ENCODE data around the gene CTNNBL1. TPM values are rescaled to one million over a fixed set of nuclear protein-coding genes. Genes with fewer than 3 reads are reported as not detected.

CTNNBL1 gene, protein sequence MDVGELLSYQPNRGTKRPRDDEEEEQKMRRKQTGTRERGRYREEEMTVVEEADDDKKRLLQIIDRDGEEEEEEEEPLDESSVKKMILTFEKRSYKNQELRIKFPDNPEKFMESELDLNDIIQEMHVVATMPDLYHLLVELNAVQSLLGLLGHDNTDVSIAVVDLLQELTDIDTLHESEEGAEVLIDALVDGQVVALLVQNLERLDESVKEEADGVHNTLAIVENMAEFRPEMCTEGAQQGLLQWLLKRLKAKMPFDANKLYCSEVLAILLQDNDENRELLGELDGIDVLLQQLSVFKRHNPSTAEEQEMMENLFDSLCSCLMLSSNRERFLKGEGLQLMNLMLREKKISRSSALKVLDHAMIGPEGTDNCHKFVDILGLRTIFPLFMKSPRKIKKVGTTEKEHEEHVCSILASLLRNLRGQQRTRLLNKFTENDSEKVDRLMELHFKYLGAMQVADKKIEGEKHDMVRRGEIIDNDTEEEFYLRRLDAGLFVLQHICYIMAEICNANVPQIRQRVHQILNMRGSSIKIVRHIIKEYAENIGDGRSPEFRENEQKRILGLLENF
- 10 to 100 TPM; 11.5 to 57.2 (median 35.2) TPM for total RNA-seq

DNA sequence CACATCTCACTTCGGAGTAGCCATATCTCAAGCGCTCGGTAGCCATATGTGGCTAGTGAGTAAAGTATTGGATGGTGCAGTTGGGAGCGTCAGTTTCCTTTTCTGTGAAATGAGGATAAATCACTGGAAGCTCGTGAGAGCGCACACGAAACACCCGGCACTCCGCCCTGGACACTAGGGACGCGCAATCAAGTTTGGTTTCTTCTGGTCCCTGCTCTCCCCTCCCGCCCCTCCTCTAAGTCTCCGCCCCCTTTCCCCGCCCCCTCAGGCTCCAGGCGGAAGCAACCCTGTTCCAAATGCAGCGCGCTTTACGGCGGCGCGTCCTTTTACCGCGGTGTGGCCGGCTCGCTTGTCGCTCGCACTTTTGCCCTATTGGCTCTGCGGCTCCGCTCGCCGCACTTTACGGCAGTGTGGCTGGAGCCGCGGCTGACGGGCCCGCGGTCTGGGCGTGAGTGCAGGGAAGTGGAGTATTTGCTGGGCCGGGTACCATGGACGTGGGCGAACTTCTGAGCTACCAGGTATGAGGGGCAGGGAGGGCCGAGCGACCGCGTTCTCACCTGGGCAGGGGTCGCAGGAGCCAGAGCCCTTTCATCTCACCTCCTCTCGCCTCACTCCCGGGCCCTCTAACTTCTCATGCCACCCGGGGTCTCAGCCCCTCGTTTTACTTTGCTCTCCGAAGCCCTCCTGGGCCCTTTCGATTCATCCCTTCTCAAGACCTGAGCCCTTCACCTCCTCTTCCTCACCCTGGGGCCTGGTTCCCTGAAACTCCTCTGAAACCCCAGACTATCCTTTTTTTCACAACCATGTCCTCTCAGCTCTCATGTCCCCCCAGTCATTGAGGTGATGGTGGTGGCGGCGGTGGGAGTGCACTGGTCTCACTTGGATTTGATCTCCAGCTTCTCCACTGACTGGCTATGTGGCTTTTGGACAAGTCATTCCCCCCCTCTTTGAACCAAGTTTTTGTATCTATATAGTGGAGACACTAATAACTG lies at the start of gene CTNNBL1:
TSS of gene CTNNBL1 (plus strand) at position 396 of the 992 bp plus-strand sequence. CDS start at position 489, 93 bp downstream.
- peaks cover 0 to 7% of the 10 kb centered on the region in 2 donors for H3K4me1 ChIP-seq
- no peaks in the 10 kb centered on the region for H3K27me3 ChIP-seq
- H3K36me3 ChIP-seq: no peaks in the 10 kb centered on the region
- no peaks in the 10 kb centered on the region for H3K9me3 ChIP-seq
- H3K27ac ChIP-seq: peak within 1 kb of the TSS; percentile 58 to 68
- TF ChIP-seq, protein P1, sequence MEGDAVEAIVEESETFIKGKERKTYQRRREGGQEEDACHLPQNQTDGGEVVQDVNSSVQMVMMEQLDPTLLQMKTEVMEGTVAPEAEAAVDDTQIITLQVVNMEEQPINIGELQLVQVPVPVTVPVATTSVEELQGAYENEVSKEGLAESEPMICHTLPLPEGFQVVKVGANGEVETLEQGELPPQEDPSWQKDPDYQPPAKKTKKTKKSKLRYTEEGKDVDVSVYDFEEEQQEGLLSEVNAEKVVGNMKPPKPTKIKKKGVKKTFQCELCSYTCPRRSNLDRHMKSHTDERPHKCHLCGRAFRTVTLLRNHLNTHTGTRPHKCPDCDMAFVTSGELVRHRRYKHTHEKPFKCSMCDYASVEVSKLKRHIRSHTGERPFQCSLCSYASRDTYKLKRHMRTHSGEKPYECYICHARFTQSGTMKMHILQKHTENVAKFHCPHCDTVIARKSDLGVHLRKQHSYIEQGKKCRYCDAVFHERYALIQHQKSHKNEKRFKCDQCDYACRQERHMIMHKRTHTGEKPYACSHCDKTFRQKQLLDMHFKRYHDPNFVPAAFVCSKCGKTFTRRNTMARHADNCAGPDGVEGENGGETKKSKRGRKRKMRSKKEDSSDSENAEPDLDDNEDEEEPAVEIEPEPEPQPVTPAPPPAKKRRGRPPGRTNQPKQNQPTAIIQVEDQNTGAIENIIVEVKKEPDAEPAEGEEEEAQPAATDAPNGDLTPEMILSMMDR (IDR thresholded peaks at IDR 0.05): peak in 3 of 4 experiments; percentile 22 to 27 (median 22)
- TF ChIP-seq POLR2A (IDR thresholded peaks at IDR 0.05): peak; percentile 36 to 72
- DNase-seq: peak; percentile 97 to 99
- H3K4me3 ChIP-seq: peak within 1 kb of the TSS; percentile 73 to 93
- intact Hi-C loops (cut with DNase I; ENCODE audit: low total_unique reads): no loop called here

DNA sequence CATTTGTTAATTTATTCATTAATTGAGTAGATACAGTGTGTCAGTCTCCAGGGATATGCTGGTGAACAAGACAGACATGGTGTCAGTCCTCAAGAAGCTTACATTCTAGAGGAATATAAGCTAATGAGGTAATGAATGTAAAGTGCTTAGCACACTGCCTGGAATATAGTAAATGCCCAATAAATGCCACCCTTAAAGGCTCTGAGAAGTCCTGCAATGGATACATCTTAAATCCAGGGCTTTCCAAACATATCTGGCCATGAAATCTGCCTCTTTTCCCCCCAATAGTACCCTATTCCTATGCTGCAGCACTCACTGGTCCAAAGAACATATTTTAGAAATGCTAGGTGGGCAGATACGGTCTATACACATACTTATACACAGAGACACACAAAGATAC lies 49.2 kb upstream of the CTNNBL1 start:
- Histone ChIP-seq H3K27me3 (no peaks in the 10 kb centered on the region), H3K27ac (no peak overlapping the region), H3K4me3 (no peak overlapping the region), H3K4me1 (no peaks in the 10 kb centered on the region), H3K36me3 (no peaks in the 10 kb centered on the region), H3K9me3 (no peaks in the 10 kb centered on the region)
- DNase-seq: no peak
- intact Hi-C loops (cut with DNase I; ENCODE audit: low total_unique reads): no loop called here
- TF ChIP-seq POLR2A (IDR thresholded peaks at IDR 0.05): no peak
- TF ChIP-seq, protein P1 (IDR thresholded peaks at IDR 0.05): no peak

DNA sequence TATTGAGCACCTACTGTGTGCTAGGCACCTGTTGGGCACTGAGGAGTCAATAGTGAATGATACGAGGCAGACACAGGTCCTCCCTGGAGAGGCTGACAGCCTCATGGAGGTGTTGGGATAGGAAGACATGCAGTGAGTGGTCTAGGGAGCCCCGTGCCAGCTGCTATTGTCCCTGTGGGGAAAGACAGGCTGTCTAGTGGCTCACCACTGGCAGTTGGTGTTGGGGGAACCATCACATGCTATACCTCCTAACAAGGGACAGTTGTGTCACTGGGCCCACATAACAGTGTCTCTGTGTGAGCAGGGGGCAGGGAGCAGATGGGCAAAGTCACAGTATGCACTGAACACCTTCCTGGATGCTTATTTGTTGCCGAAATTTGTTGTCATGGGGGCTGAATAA lies 45.9 kb upstream of the CTNNBL1 start:
- H3K27me3 ChIP-seq: no peaks in the 10 kb centered on the region
- no peaks in the 10 kb centered on the region for H3K36me3 ChIP-seq
- intact Hi-C loops (cut with DNase I; ENCODE audit: low total_unique reads): no loop called here
- TF ChIP-seq, protein P1 (IDR thresholded peaks at IDR 0.05): no peak
- TF ChIP-seq POLR2A (IDR thresholded peaks at IDR 0.05): no peak
- no peak overlapping the region for H3K4me3 ChIP-seq
- H3K9me3 ChIP-seq: no peaks in the 10 kb centered on the region
- H3K4me1 ChIP-seq: no peaks in the 10 kb centered on the region
- no peak overlapping the region for H3K27ac ChIP-seq
- no peak for DNase-seq

DNA sequence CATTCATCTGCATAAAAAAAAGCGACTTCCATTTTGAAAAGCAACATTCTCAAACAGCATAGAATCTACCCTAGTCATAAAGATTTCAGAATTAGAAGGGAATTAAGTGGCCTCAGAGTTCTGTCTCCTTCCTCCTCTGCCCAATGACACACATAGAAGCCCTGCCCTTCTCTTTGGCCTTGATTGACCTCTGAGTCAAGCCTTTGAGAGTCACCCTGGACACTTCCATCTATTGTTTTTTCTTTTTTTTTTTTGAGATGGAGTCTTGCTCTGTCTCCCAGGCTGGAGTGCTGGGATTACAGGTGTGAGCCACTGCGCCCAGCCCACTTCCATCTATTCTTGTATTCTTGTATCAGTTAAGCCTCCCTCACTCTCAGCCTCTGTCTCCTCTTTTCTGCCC lies 44.8 kb upstream of the CTNNBL1 start:
- DNase-seq: no peak
- Histone ChIP-seq H3K4me1 (no peaks in the 10 kb centered on the region), H3K4me3 (no peak overlapping the region), H3K36me3 (no peaks in the 10 kb centered on the region), H3K27me3 (no peaks in the 10 kb centered on the region), H3K27ac (no peak overlapping the region), H3K9me3 (no peaks in the 10 kb centered on the region)
- intact Hi-C loops (cut with DNase I; ENCODE audit: low total_unique reads): no loop called here
- TF ChIP-seq POLR2A (IDR thresholded peaks at IDR 0.05): no peak
- TF ChIP-seq, protein P1 (IDR thresholded peaks at IDR 0.05): no peak

Data from uterus (tissue), 4 donors.